Hepatocyte (in vitro differentiated cells): ENCODE measurements around the gene CRACR2B.

Experiments used
- EZH2 ChIP-seq: fragments of 200-600 bp; sonication (generic); IDR thresholded peaks from 2 replicates; pipeline ENCODE4 v1.6.1; 2016; ENCODE audit warnings: antibody characterized with exemption, mild to moderate bottlenecking, borderline replicate concordance
- TF ChIP-seq, protein P1 (sequence below): fragments of 200-600 bp; sonication (generic); IDR thresholded peaks from 2 replicates; pipeline ENCODE4 v1.5.1; 2016; ENCODE audit warnings: antibody characterized with exemption, mild to moderate bottlenecking; ENCODE audit not compliant: poor library complexity

GRCh38 chr11:852762-853161 is 25.0 kb downstream of the CRACR2B start:
- TF ChIP-seq, protein P1, sequence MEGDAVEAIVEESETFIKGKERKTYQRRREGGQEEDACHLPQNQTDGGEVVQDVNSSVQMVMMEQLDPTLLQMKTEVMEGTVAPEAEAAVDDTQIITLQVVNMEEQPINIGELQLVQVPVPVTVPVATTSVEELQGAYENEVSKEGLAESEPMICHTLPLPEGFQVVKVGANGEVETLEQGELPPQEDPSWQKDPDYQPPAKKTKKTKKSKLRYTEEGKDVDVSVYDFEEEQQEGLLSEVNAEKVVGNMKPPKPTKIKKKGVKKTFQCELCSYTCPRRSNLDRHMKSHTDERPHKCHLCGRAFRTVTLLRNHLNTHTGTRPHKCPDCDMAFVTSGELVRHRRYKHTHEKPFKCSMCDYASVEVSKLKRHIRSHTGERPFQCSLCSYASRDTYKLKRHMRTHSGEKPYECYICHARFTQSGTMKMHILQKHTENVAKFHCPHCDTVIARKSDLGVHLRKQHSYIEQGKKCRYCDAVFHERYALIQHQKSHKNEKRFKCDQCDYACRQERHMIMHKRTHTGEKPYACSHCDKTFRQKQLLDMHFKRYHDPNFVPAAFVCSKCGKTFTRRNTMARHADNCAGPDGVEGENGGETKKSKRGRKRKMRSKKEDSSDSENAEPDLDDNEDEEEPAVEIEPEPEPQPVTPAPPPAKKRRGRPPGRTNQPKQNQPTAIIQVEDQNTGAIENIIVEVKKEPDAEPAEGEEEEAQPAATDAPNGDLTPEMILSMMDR: no peak
- TF ChIP-seq EZH2: no peak
